Stimulated activated CD4-positive, alpha-beta T cell treated with anti-CD3 and anti-CD28 coated beads, Interleukin-4, amount 100 ng/mL, for 4 hours (primary cell): ENCODE data around the gene NUDT3.

ENCODE experiments used
- DNase-seq, 2 experiments: peaks; one replicate each; pipeline ENCODE4 v3.0.0-alpha.2; 2020

NUDT3 gene

GRCh38 chr6:34237316-34237721 lies 155.2 kb downstream of the NUDT3 start:
- peak; percentile 28 to 54 for DNase-seq

DNA sequence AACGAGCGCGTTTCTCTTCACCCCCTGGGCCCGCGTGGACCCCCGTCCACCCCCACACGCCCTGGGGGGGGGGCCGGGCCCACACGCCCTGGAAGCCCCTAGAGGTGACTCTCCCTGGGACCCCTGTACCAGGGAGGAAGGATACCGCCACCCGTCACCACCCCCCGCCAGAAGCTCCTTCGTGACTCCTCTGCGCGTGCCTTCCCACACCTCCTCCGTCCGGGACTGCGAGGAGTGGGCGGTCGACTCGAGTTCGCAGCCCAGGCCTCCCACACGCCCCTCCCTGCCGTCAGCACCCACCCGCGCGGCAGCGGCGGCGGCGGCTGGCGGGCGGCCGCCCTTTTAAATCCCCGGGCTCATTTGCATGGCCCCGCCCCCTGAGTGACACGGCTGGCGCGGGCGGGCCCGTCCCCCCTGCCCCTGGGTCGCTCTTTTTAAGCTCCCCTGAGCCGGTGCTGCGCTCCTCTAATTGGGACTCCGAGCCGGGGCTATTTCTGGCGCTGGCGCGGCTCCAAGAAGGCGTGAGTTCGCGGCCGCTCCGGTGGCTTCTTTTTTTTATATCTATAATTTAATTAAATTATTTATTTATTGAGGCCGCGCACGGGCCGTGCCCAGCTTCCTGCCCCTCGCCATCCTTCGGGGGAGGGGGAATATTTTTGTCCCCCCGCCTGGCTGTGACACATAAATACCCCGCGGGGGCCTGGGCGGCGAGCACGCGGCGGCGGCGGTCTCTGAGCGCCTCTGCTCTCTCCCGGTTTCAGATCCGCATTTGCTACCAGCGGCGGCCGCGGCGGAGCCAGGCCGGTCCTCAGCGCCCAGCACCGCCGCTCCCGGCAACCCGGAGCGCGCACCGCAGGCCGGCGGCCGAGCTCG lies 155.8 kb downstream of the NUDT3 start, which contains the start of gene HMGA1:
Gene HMGA1, plus strand, starts transcription at position 431 of the 873 bp plus-strand sequence. CDS start 3,908 bp downstream, outside the sequence.
- peak; percentile 92 to 96 for DNase-seq

DNA sequence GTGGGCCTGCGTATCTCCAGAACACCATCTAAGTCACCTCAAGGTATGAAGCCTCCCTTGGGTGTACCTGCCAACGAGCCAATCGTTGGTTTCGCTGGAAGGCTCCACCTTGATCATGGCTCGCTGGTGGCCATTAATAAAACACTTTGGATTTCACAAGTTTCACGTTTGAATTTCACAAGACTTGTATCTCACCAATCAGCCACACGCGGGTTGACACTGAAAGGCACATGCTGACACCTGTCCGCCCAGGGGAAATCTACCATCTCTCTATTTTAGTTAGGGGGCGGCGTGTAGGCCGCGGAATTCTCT lies 156.4 kb downstream of the NUDT3 start:
- DNase-seq: no peak

DNA sequence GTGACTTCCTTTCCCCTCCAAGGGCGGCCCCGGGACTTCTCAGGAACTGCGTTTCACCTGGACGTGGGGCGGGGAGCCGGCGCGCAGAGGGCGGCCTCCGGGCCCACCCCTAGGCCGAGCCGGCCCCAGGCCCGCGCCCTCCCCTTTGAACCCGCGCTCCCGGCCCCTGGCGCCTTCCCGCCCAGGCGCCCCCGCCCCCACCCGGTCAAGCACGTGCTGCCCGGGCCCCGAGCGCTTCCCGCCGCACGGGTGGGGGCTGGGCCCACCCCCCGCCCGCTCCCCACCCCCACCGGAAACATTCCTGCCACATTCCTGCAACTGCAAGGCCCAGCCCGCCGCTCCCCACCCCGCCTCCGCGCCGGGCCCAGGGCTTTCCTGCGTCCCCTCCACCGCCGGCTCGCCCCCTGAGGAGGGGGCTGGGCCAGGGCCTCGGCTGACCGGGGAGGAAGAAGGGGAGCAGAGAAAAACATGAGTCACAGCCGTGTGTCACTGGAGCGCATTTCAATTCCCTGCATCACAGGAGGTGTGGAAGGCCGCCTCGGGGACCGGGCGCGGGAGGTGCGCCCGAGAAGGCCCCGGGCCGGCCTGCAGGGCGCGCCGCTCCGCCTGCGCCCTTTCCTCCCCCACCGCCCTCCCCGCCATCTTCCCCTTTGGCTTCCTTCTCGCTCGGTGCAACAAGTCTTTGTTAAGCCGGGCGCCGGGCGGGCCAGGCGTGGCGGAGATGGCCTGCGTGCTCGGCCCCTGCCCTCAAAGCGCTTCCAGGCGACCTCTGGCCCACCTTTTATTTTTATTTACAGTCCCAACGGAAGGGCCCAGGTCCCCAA lies 156.9 kb downstream of the NUDT3 start:
- DNase-seq: peak; percentile 64 to 85

GRCh38 chr6:34234667-34235306 lies 157.7 kb downstream of the NUDT3 start:
- DNase-seq: no peak

DNA sequence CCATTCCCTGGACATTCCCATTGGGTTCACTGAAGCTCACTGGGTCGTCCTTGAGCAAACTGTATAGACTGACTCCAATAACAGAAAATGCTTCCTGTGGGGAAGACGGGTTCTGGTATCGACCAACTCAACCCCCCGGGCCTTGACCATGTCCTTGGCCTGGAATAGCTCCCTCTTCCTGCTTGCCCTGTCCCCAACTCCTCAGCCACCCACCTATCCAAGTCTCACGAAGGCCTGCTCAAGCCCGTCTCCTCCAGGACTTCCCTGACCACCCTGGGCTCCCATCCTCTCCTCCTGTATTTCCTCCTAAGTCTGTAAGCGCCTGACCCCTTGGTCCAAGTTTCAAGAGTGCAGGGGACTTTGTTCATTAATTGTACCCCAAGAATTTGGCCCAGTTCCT lies 158.6 kb downstream of the NUDT3 start:
- no peak for DNase-seq

- DNase-seq: no peak
Observed at GRCh38 chr6:34232901-34233300, 159.6 kb downstream of the NUDT3 start.

- DNase-seq: no peak
Observed at GRCh38 chr6:34231566-34232336, 160.7 kb downstream of the NUDT3 start.

- no peak for DNase-seq
Observed at GRCh38 chr6:34230653-34231371, 161.7 kb downstream of the NUDT3 start.

DNA sequence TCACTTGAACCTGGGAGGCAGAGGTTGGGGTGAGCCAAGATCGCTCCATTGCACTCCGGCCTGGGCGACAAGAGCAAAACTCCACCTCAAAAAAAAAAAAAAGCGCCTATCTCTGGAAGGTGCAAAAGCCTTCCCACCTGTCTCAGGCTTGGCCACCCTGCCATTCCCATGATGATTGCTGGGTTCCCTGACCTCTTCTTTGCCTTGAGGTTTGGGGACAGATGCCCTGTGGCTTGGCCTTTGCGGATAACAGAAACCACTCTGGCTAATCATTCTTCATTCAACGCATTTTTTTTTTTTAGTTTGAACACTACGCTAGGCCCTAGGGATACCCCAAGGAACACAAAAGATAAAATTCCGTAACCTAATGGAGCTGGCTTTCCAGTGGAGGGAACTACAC lies 162.6 kb downstream of the NUDT3 start:
- DNase-seq: no peak
